ENCODE data around the gene CEP85L. TPM values are rescaled to one million over a fixed set of nuclear protein-coding genes. Genes with fewer than 3 reads are reported as not detected.

Gene CEP85L
- total and polyA plus RNA-seq, 2 of the 4 experiments (the other 2 are of a cell fraction) = 2.3 to 25.6 TPM

GRCh38 chr6:118580585-118581419, 70.6 kb downstream of the CEP85L start:
- in situ Hi-C loops (cut with MboI; ENCODE audit: low sequenced_read_pairs) (no loop called here), intact Hi-C loops (cut with micrococcal nuclease) (loop anchor here (1.0 kb wide), 2 partner anchors 72 to 297 kb away; no protein-coding TSS in a partner anchor), dilution Hi-C loops (cut with HindIII; ENCODE audit: low sequenced_read_pairs, unreplicated experiment) (no loop called here)
- Histone ChIP-seq H2AFZ (replicated peaks; ENCODE audit: low read length, poor library complexity) (no peak overlapping the region), H3K4ac (ENCODE audit: low read depth, low read length) (no peak overlapping the region), H3K27ac (ENCODE audit: insufficient read depth, low read length) (no peak overlapping the region), H3K9me3 (ENCODE audit: control insufficient read depth, insufficient read depth, low read length) (peaks cover 4% of the 10 kb centered on the region; the same call in 1 of the 2 replicates), H2BK20ac (ENCODE audit: low read depth, low read length) (no peak overlapping the region), H3K18ac (ENCODE audit: low read depth, low read length) (no peak overlapping the region), H4K5ac (ENCODE audit: low read depth, low read length) (no peak overlapping the region), H3K4me1 (ENCODE audit: control insufficient read depth, insufficient read depth, low read length) (peaks cover 8% of the 10 kb centered on the region), H3K79me1 (ENCODE audit: low read depth in 1 of 2, low read length in 2 of 2) (peaks cover 35 to 58% of the 10 kb centered on the region in 2 experiments), H3K9ac (ENCODE audit: low read depth, low read length) (no peak overlapping the region), H2BK15ac (ENCODE audit: low read depth, low read length) (no peak overlapping the region), H2BK5ac (ENCODE audit: low read depth, low read length, poor library complexity, severe bottlenecking) (no peak overlapping the region), H3K56ac (ENCODE audit: extremely low read depth, insufficient read depth, low read length) (no peak overlapping the region), H3K27me3 (ENCODE audit: control insufficient read depth, insufficient read depth, low read length) (no peaks in the 10 kb centered on the region), H4K8ac (ENCODE audit: low read depth in 2 of 2, low read length in 2 of 2) (no peak overlapping the region), H2AK9ac (replicated peaks; ENCODE audit: low read depth, low read length, poor library complexity) (no peak overlapping the region), H3K36me3 (ENCODE audit: control insufficient read depth, insufficient read depth, low read length) (0 out of 2 replicates have a peak, but pooled peaks cover 2% of the 10 kb centered on the region), H3K4me3 (ENCODE audit: insufficient read depth, low read depth, low read length) (no peak overlapping the region), H2BK120ac (ENCODE audit: low read depth, low read length) (no peak overlapping the region), H3K23ac (ENCODE audit: low read depth, low read length) (no peak overlapping the region), H4K91ac (ENCODE audit: insufficient read depth, low read depth, low read length) (no peak overlapping the region), H2AK5ac (ENCODE audit: low read depth, low read length) (no peak overlapping the region), H3K9me1 (ENCODE audit: insufficient read depth, low read length) (no peaks in the 10 kb centered on the region), H4K20me1 (ENCODE audit: insufficient read depth, low read length) (no peaks in the 10 kb centered on the region), H3K4me2 (ENCODE audit: low read depth, low read length) (no peak overlapping the region), H3K14ac (replicated peaks; ENCODE audit: low read depth, low read length) (no peak overlapping the region)
- ChIA-PET CTCF (interaction anchor here (0.6 to 1.6 kb wide), 6 partner anchors 10 to 372 kb away, joined by 3 to 5 read pairs (median 5); no protein-coding TSS in a partner anchor), POLR2A (ENCODE audit: unreplicated experiment) (no interaction called here)
- no TSS peak for BruUV-seq (replicated peaks)
- peak; percentile 76 for ATAC-seq (ENCODE audit: low read depth)
- WGBS, 2 experiments (ENCODE audit: extremely low coverage in 2 of 2, insufficient read length in 1 of 2) = 31% methylated on average over 2 of the region's 10 CpGs; no CpG with 5 or more reads in 1 of the 2 experiments
- DNase-seq = peak; percentile 78
- TF ChIP-seq, protein P1, sequence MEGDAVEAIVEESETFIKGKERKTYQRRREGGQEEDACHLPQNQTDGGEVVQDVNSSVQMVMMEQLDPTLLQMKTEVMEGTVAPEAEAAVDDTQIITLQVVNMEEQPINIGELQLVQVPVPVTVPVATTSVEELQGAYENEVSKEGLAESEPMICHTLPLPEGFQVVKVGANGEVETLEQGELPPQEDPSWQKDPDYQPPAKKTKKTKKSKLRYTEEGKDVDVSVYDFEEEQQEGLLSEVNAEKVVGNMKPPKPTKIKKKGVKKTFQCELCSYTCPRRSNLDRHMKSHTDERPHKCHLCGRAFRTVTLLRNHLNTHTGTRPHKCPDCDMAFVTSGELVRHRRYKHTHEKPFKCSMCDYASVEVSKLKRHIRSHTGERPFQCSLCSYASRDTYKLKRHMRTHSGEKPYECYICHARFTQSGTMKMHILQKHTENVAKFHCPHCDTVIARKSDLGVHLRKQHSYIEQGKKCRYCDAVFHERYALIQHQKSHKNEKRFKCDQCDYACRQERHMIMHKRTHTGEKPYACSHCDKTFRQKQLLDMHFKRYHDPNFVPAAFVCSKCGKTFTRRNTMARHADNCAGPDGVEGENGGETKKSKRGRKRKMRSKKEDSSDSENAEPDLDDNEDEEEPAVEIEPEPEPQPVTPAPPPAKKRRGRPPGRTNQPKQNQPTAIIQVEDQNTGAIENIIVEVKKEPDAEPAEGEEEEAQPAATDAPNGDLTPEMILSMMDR (conservative IDR thresholded peaks at IDR 0.05; ENCODE audit: low read depth, low read length) = peak; percentile 77
- TF ChIP-seq ELK1 (IDR thresholded peaks at IDR 0.05; ENCODE audit: borderline replicate concordance, low read depth, low read length) = no peak
- no peak for TF ChIP-seq CHD1 (IDR thresholded peaks at IDR 0.05; ENCODE audit: low read depth, low read length)
- no peak for TF ChIP-seq RCOR1 (IDR thresholded peaks at IDR 0.05; ENCODE audit: insufficient replicate concordance, low read length)
- TF ChIP-seq CEBPB (IDR thresholded peaks at IDR 0.05; ENCODE audit: low read depth, low read length) = peak; percentile 91
- TF ChIP-seq BHLHE40 (IDR thresholded peaks at IDR 0.05; ENCODE audit: low read depth, low read length) = no peak
- no peak for TF ChIP-seq RFX5 (IDR thresholded peaks at IDR 0.05; ENCODE audit: low read depth, low read length)
- peak; percentile 26; the same call in 1 of the 2 replicates for TF ChIP-seq MAFK (IDR thresholded peaks at IDR 0.05; ENCODE audit: low read depth, low read length)
- peak; percentile 80 for TF ChIP-seq RAD21 (IDR thresholded peaks at IDR 0.05; ENCODE audit: low read length)
- TF ChIP-seq USF2 (IDR thresholded peaks at IDR 0.05; ENCODE audit: low read depth, low read length) = no peak
- TF ChIP-seq MXI1 (IDR thresholded peaks at IDR 0.05; ENCODE audit: borderline replicate concordance, low read depth, low read length) = no peak
- no peak for TF ChIP-seq MAZ (IDR thresholded peaks at IDR 0.05; ENCODE audit: borderline replicate concordance, low read depth, low read length)
- TF ChIP-seq SMC3 (IDR thresholded peaks at IDR 0.05; ENCODE audit: low read depth, low read length) = peak; percentile 74
- TF ChIP-seq FOS (IDR thresholded peaks at IDR 0.05; ENCODE audit: low read depth, low read length) = no peak
